CD4-positive, CD25-positive, alpha-beta regulatory T cell (primary cell): ENCODE results near the gene CWC27. TPM values are rescaled to one million over a fixed set of nuclear protein-coding genes. Genes with fewer than 3 reads are reported as not detected.

ENCODE experiments used
- ATAC-seq, 2 donors: fragments of 150-1000 bp; cut with Tn5 transposase; one replicate each; pipeline ENCODE4 v1.10.0; 2021; ENCODE audit warnings: low read depth in 2 of 2, moderate number of reproducible peaks in 2 of 2, moderate library complexity in 1 of 2
- DNase-seq, 3 donors: peaks; one replicate each; pipeline versions ENCODE4 v3.0.0 to v3.0.0-alpha.2; 2012 to 2022; ENCODE audit warnings: mixed read lengths in 1 of 3
- H3K27ac ChIP-seq: one replicate; pipeline ENCODE4 v1.7.0; 2013; ENCODE audit warnings: mild to moderate bottlenecking, low read length; ENCODE audit not compliant: insufficient read depth, poor library complexity, severe bottlenecking
- H3K27me3 ChIP-seq: one replicate; pipeline ENCODE4 v1.7.0; 2013; ENCODE audit warnings: low read length; ENCODE audit not compliant: control insufficient read depth, insufficient read depth
- H3K36me3 ChIP-seq: one replicate; pipeline ENCODE4 v1.7.0; 2013; ENCODE audit warnings: mild to moderate bottlenecking, low read length, moderate library complexity; ENCODE audit not compliant: control insufficient read depth, insufficient read depth
- H3K4me1 ChIP-seq: 2 replicates; pipeline ENCODE4 v1.7.0; 2013; ENCODE audit warnings: mild to moderate bottlenecking, low read length; ENCODE audit not compliant: insufficient read depth, control insufficient read depth, poor library complexity, severe bottlenecking
- H3K4me3 ChIP-seq: one replicate; pipeline ENCODE4 v1.7.0; 2013; ENCODE audit warnings: low read depth, mild to moderate bottlenecking, low read length, moderate library complexity
- H3K9me3 ChIP-seq, 2 experiments: 1 replicate in 1 of 2; 2 replicates in 1 of 2; pipeline ENCODE4 v1.7.0; 2013; ENCODE audit warnings: low read length in 2 of 2, mild to moderate bottlenecking in 1 of 2, moderate library complexity in 1 of 2; ENCODE audit not compliant: control insufficient read depth in 2 of 2
- H3K27ac Mint-ChIP-seq, 3 donors: one replicate each; pipeline ENCODE4 v1.8.0; 2020 to 2022; ENCODE audit warnings: mild to moderate bottlenecking in 3 of 3, mixed read lengths in 3 of 3, moderate library complexity in 2 of 3
- H3K27me3 Mint-ChIP-seq: one replicate; pipeline ENCODE4 v1.8.0; 2022; ENCODE audit warnings: mild to moderate bottlenecking, mixed read lengths
- H3K36me3 Mint-ChIP-seq: one replicate; pipeline ENCODE4 v1.8.0; 2020; ENCODE audit warnings: mixed read lengths
- H3K4me1 Mint-ChIP-seq, 4 donors: one replicate each; pipeline ENCODE4 v1.8.0; 2020 to 2022; ENCODE audit warnings: mixed read lengths in 4 of 4, mild to moderate bottlenecking in 1 of 4
- H3K4me3 Mint-ChIP-seq, 4 donors: one replicate each; pipeline ENCODE4 v1.8.0; 2020 to 2022; ENCODE audit warnings: mild to moderate bottlenecking in 4 of 4, mixed read lengths in 4 of 4, moderate library complexity in 3 of 4
- H3K9me3 Mint-ChIP-seq, 7 donors: one replicate each; pipeline ENCODE4 v1.8.0; 2020 to 2022; ENCODE audit warnings: mixed read lengths in 7 of 7, mild to moderate bottlenecking in 3 of 7, moderate library complexity in 2 of 7
- polyA plus RNA-seq, 4 donors: library from polyadenylated mRNA; unstranded; fragments of 300-500 nt; fragmentation: Illumina TruSeq; gene quantifications; one replicate each; pipeline ENCODE4 v1.2.3, GENCODE V29; 2021
- total RNA-seq: library from RNA; stranded (reverse); gene quantifications from one replicate; pipeline ENCODE4 v1.2.3, GENCODE V29; 2022

The CWC27 gene
- total and polyA plus RNA-seq, 5 donors from 2014 or later = 22.4 to 33.4 (median 27.6) TPM

DNA sequence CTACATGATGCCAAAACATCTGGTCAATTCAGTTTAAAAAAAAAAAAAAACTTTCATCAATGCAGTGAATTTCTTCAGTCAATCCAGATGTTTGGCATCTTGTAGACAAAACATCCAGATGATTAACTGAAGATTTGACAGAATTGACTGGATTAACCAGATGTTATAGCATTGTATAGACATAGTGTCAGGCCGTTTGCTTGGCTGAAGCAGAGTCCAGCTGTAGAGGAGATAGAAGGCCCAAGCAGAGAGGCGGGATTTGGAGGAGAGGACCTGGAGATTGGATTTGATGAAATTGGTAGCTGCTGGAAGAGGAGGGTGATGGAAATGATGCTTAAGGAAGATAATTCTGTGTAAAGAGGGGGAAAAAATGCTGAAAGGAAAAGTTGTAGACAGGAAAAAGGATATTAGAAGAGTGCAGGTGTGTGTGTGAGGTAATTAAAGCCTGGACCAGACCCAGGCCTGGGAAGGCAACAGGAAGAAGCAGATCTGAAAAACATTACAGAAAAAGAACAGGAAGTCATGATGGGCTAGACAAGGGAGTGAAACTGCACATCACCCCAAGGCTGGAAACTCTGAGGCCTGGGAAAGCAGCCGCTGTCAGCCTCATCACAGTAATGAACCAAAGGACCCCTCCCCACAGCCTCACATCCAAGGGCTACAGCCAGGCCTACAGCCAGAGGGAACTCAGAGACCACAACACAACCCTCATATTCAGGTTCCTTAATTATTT, 258.3 kb downstream of the CWC27 start:
- H3K9me3 ChIP-seq = no peaks in the 10 kb centered on the region
- peak overlapping the region; percentile 52 to 79 (median 54) for H3K27ac Mint-ChIP-seq

DNA sequence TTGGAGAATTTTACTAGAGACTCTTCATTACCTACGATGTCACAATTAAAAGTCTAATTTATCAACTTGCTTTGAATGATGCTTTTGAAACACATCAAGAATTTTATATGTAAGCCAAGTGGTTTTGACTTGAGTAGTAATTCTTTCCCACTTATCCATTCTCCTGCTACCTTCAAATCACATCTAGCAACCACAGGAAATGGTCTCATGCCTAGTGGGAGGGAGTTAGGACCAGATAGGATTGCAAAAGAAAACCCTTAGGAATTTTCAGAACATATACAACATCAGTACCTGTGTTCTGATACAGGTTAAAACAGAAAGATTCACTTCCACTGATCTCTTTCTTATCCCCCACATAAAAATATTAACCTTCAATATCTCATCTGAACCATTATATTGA, 260.4 kb downstream of the CWC27 start:
- H3K4me1 ChIP-seq = no peaks in the 10 kb centered on the region
- no peaks in the 10 kb centered on the region for H3K9me3 ChIP-seq
- DNase-seq = no peak
- no peaks in the 10 kb centered on the region for H3K36me3 ChIP-seq
- ATAC-seq = no peak
- Mint-ChIP-seq H3K4me1 (peaks cover 0 to 7% (median 3%) of the 10 kb centered on the region in 4 donors), H3K27me3 (no peaks in the 10 kb centered on the region), H3K27ac (no peak overlapping the region), H3K4me3 (no peak overlapping the region), H3K9me3 (no peaks in the 10 kb centered on the region), H3K36me3 (no peaks in the 10 kb centered on the region)
- no peak overlapping the region for H3K27ac ChIP-seq
- H3K27me3 ChIP-seq = no peaks in the 10 kb centered on the region
- no peak overlapping the region for H3K4me3 ChIP-seq

More for the DNA sequence above, 258.3 kb downstream of the CWC27 start:
- Histone ChIP-seq H3K4me1 (no peaks in the 10 kb centered on the region), H3K27ac (no peak overlapping the region), H3K36me3 (no peaks in the 10 kb centered on the region), H3K27me3 (no peaks in the 10 kb centered on the region), H3K4me3 (no peak overlapping the region)
- H3K4me3 Mint-ChIP-seq = peak overlapping the region in 1 of 4 donors; percentile 12
- DNase-seq (peak in 1 of 3 donors; percentile 17), ATAC-seq (no peak)
- H3K36me3 Mint-ChIP-seq = no peaks in the 10 kb centered on the region
- H3K9me3 Mint-ChIP-seq = no peaks in the 10 kb centered on the region
- no peaks in the 10 kb centered on the region for H3K27me3 Mint-ChIP-seq
- H3K4me1 Mint-ChIP-seq = peaks cover 0 to 7% (median 2%) of the 10 kb centered on the region in 4 donors

DNA sequence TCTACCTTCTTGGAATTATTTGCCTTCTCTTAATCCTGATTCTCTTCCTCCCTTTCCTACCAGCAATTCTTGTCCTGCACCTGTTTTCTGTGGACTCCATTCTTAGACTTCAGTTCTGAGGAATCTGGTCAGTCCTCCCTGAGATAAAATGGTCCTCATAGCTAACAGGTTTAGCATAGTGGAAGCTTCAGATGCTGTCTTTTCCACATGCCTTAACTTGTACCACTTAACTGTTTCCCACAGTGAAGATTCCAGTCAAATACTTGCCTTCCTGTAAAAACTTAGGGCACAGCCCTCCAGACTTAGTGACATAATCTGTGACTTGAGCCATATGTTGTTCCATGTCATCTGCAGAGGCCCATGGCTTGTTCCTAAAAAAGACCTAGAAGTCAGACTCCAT, 261.3 kb downstream of the CWC27 start:
- ATAC-seq (no peak), DNase-seq (no peak)
- Mint-ChIP-seq H3K27me3 (no peaks in the 10 kb centered on the region), H3K9me3 (no peaks in the 10 kb centered on the region), H3K4me1 (peaks cover 0 to 10% (median 3%) of the 10 kb centered on the region in 4 donors), H3K27ac (no peak overlapping the region), H3K36me3 (no peaks in the 10 kb centered on the region), H3K4me3 (no peak overlapping the region)
- no peak overlapping the region for H3K27ac ChIP-seq
- H3K4me1 ChIP-seq = peaks cover 4% of the 10 kb centered on the region
- no peaks in the 10 kb centered on the region for H3K27me3 ChIP-seq
- H3K4me3 ChIP-seq = no peak overlapping the region
- H3K9me3 ChIP-seq = no peaks in the 10 kb centered on the region
- no peaks in the 10 kb centered on the region for H3K36me3 ChIP-seq

DNA sequence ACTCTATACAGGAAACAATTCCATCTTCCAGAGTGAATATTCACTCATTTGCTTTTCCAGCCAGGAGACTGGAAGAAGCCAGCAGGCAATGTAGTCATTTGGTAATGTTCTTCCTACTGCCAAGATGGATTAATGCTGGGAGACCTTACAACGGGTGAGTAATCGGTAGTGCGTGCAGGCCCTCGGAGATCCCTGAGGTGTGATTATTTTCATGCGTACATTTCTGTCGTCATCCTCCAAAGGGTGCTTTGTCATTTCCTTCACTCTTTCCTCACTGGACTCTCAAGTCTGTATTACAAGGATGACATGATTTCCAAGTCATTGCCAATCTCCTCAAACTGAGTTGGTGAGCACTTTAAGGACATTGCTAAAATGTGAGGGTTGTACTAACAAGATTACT, 263.5 kb downstream of the CWC27 start:
- DNase-seq = no peak
- peaks cover 20% of the 10 kb centered on the region for H3K4me1 ChIP-seq
- H3K9me3 ChIP-seq = no peaks in the 10 kb centered on the region
- Mint-ChIP-seq H3K27ac (no peak overlapping the region), H3K4me1 (peaks cover 6 to 20% (median 16%) of the 10 kb centered on the region in 4 donors), H3K9me3 (no peaks in the 10 kb centered on the region), H3K4me3 (peak overlapping the region in 1 of 4 donors; percentile 43), H3K36me3 (no peaks in the 10 kb centered on the region), H3K27me3 (peaks cover 6% of the 10 kb centered on the region)
- ATAC-seq = no peak
- no peak overlapping the region for H3K27ac ChIP-seq
- H3K4me3 ChIP-seq = no peak overlapping the region
- H3K27me3 ChIP-seq = no peaks in the 10 kb centered on the region
- H3K36me3 ChIP-seq = no peaks in the 10 kb centered on the region

DNA sequence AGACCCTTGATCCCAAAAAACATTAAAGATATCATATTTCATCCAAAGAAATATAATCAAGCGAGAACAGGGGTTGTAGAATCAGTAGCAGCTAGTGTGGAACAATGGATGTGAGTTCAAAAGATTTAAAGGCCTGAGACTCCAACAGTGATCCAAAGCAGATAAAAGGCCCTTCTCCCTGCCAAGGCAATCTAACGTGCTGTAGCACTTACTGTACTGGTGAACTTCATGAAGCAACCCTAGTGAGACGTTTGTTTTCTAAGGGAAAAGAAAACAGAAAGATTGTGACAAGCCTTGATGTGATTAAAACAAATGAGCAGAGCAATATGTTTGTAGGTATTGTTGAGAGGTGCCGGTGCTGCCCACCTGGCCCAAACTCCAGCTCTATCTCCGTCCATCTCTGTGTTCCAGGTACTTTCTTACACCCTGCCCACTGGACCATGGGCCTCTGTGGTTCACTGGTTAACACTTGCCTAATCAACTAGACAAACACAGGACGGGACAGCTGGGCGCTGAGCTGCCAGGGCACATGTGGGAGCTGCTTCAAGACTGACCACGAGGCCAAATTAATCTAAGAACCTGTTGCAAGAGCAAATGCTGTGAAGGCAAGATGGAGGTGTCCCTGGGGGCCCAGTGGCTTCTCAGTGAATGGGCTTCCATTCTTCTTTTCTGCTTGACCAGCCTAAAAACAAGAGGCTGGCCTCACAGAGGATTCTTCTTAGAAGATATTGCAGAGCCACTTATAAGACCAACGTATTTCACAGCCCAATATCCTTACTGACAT, 265.5 kb downstream of the CWC27 start:
- no peaks in the 10 kb centered on the region for H3K9me3 ChIP-seq
- H3K4me3 ChIP-seq = no peak overlapping the region
- peaks cover 13 to 33% (median 28%) of the 10 kb centered on the region in 4 donors for H3K4me1 Mint-ChIP-seq
- no peaks in the 10 kb centered on the region for H3K36me3 ChIP-seq
- H3K9me3 Mint-ChIP-seq = no peaks in the 10 kb centered on the region
- peak overlapping the region; percentile 68 to 87 (median 83) for H3K4me3 Mint-ChIP-seq
- no peak overlapping the region for H3K27ac ChIP-seq
- H3K27ac Mint-ChIP-seq = peak overlapping the region; percentile 82 to 92 (median 84)
- H3K36me3 Mint-ChIP-seq = no peaks in the 10 kb centered on the region
- no peaks in the 10 kb centered on the region for H3K27me3 ChIP-seq
- DNase-seq (no peak), ATAC-seq (no peak)
- H3K4me1 ChIP-seq = peaks cover 28% of the 10 kb centered on the region
- peaks cover 6% of the 10 kb centered on the region for H3K27me3 Mint-ChIP-seq

DNA sequence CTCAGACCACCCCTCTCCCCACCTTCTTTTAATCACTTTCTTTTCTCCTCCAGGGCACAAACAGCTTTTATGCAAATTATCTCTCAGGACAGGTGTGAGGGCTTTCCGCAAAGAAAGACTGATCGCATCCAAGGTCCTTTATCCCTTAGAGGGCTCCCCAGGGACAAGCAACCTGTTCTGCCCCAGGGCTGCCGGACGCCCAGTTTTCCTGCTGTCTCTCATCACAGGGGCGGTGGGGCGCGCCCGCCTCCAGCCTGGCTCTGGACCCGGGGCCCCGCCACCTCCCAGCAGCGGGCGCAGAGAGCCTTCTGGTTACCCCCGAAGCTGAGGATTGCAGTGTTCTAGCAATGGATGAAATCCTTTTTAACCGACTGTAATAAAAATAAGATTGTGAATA, 266.1 kb downstream of the CWC27 start:
- Mint-ChIP-seq H3K4me1 (peaks cover 13 to 33% (median 28%) of the 10 kb centered on the region in 4 donors), H3K9me3 (no peaks in the 10 kb centered on the region), H3K4me3 (peak overlapping the region; percentile 84 to 91 (median 86)), H3K36me3 (no peaks in the 10 kb centered on the region), H3K27me3 (peaks cover 6% of the 10 kb centered on the region), H3K27ac (peak overlapping the region; percentile 92 to 98 (median 97))
- Histone ChIP-seq H3K4me1 (peaks cover 28% of the 10 kb centered on the region), H3K4me3 (peak overlapping the region; percentile 67), H3K36me3 (no peaks in the 10 kb centered on the region), H3K27me3 (no peaks in the 10 kb centered on the region), H3K9me3 (no peaks in the 10 kb centered on the region), H3K27ac (peak overlapping the region; percentile 94)
- ATAC-seq (no peak), DNase-seq (no peak)

DNA sequence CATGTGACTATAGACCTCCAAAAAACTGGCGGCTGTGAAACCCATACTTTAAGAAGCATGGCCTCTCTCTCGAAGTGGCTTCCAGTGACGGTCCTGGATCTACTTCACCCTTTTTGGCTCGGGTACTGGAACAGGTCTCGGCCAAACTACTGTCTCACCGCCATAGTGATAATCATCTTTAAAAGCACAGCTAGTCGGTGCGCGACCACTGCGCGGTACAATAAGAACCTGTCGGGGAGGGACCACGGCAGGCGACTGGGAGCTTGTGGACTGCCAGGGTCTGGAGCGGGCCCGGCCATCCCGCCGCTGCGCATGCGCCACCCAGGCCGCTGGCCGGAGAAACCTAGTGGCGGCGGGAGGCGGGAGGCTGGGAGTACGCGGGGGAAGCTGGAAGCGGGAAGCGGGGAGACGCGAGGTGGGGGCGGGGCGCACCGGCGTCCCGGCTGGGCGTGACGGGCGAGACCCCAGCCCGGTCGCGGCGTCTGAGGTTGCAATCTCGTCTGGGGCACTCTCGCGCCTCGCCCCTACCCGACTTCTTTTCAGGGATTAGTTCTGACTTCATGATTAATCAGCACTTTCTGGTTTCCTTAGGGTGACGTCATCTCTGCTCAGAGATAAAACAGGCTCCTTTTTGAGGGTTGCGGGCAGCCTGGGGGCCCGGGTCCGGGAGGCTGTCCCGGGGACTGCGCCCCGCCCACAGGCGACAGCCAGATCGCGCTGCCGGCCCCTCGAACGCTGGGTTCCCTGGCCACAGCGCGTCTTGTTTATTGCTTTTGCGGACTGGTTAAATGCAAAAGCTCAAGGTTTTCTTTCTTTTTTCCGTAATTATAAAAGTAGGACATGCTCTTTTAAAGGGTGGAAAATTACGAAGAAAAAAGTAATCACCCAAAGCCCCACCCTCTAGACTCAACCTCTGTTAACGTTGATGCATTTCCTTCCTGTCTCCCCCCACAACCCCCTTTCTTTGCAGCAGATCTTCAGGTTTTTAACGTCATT, 266.8 kb downstream of the CWC27 start:
- no peaks in the 10 kb centered on the region for H3K9me3 Mint-ChIP-seq
- Histone ChIP-seq H3K4me1 (peaks cover 28% of the 10 kb centered on the region), H3K27me3 (no peaks in the 10 kb centered on the region), H3K9me3 (no peaks in the 10 kb centered on the region), H3K27ac (peak overlapping the region; percentile 94), H3K36me3 (no peaks in the 10 kb centered on the region), H3K4me3 (peak overlapping the region; percentile 86)
- H3K4me1 Mint-ChIP-seq = peaks cover 13 to 33% (median 28%) of the 10 kb centered on the region in 4 donors
- peak overlapping the region; percentile 91 to 98 (median 97) for H3K27ac Mint-ChIP-seq
- DNase-seq = peak; percentile 74 to 88 (median 86)
- H3K36me3 Mint-ChIP-seq = no peaks in the 10 kb centered on the region
- peak; percentile 81 to 83 for ATAC-seq
- H3K27me3 Mint-ChIP-seq = peaks cover 6% of the 10 kb centered on the region
- H3K4me3 Mint-ChIP-seq = peak overlapping the region; percentile 84 to 91 (median 86)
